ENCODE results near the gene C6orf136.

Gene C6orf136

DNA sequence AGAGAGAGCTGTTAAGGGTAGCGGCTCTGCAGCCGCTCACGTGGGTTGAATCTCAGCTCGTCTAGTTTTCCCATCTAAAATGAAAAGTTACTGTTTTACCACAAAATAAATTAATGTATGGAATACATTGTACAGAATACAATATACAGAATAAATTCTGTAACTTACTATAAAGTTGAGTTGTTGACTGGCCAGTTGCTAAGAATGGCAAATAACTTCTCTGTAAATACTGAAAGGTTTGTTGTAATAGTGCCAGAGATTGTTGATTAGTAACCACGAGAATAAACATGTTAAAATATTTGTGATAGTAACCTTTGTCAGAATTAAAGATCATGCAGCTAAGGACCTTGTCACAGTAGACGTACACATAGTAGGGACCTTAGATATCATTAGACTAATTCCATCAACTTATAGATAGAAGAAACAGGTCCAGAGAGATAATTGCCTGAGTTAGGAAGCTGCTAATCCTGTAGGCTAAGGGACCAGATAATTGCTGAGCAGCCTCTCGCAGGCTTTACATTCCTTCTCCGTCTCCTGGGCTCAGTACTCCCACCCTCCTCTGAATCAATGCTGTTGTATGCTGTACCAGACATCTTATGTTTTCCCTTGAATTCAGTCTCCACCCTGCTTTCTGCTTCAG is 44.4 kb downstream of the C6orf136 start:
- Histone ChIP-seq H3K4me1 (peaks cover 24% of the 10 kb centered on the region), H3K4me3 (peak overlapping the region; percentile 52), H3K9me3 (no peaks in the 10 kb centered on the region), H3K27me3 (ENCODE audit: low read depth) (no peaks in the 10 kb centered on the region), H3K36me3 (replicated peaks) (no peaks in the 10 kb centered on the region; the same call in 1 of the 2 replicates)
- in situ Hi-C loops (cut with MboI; ENCODE audit: low sequenced_read_pairs), result no loop called here
- no peak for DNase-seq (ENCODE audit: low spot score in 2 of 2)

DNA sequence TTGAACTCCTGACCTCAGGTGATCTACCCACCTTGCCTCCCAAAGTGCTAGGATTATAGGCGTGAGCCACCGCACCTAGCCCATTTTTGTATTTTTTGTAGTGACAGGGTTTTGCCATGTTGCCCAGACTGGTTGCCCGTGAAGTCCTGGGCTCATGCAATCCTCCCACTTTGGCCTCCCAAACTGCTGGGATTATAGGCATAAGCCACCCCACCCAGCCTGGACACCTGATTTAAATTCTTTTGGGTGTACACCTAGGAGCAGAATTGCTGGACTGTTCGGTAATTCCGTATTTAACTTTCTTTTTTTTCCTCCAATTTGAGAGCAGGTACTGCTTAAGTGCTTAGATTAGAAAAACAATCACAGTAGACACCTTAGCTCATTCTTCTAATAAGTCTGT is 49.5 kb downstream of the C6orf136 start:
- no peak for DNase-seq (ENCODE audit: low spot score in 2 of 2)
- peaks cover 3% of the 10 kb centered on the region for H3K4me1 ChIP-seq
- in situ Hi-C loops (cut with MboI; ENCODE audit: low sequenced_read_pairs), result no loop called here

GRCh38 chr6:30700340-30700739 is 53.4 kb downstream of the C6orf136 start:
- Histone ChIP-seq H3K4me3 (no peak overlapping the region), H3K36me3 (replicated peaks) (peaks cover 44% of the 10 kb centered on the region), H3K9me3 (no peaks in the 10 kb centered on the region), H3K27me3 (ENCODE audit: low read depth) (no peaks in the 10 kb centered on the region), H3K4me1 (no peaks in the 10 kb centered on the region)
- DNase-seq (ENCODE audit: low spot score in 2 of 2), result no peak
- in situ Hi-C loops (cut with MboI; ENCODE audit: low sequenced_read_pairs), result no loop called here

More for the DNA sequence above, 49.5 kb downstream of the C6orf136 start:
- no peaks in the 10 kb centered on the region for H3K9me3 ChIP-seq
- no peaks in the 10 kb centered on the region for H3K27me3 ChIP-seq (ENCODE audit: low read depth)
- H3K4me3 ChIP-seq, result no peak overlapping the region
- peaks cover 21% of the 10 kb centered on the region for H3K36me3 ChIP-seq (replicated peaks)

Data from HAP-1 (cell line).